ENCODE results near the gene SAP30.

GRCh38 chr4:173332021-173332487, 38.7 kb upstream of the SAP30 start:
- no peak for TF ChIP-seq CTCF (IDR thresholded peaks at IDR 0.05)
- TF ChIP-seq POLR2A (IDR thresholded peaks at IDR 0.05), result no peak
